HT1080 (cell line): Measurements from ENCODE around the gene DHPS. TPM values are rescaled to one million over a fixed set of nuclear protein-coding genes. Genes with fewer than 3 reads are reported as not detected.
"Not testable (repeated sequence)": the region's sequence is repeated elsewhere in the genome, so short reads cannot be mapped to it uniquely, and the experiment has no call there.

Source experiments
- DNase-seq: peaks from one replicate; pipeline ENCODE4 v3.0.0-alpha.2; 2015; ENCODE audit warnings: low read depth
- total RNA-seq: library from RNA; depleted of rRNA; stranded (reverse); fragments of >200 nt; shearing (Covaris generic); gene quantifications from 2 replicates; pipeline ENCODE4 v1.2.3, GENCODE V29; 2014

Gene DHPS
- total RNA-seq, 1 experiment from 2014 or later, result 103 TPM

GRCh38 chr19:12705654-12706331 lies 24.1 kb upstream of the DHPS start:
- no peak for DNase-seq

DNA sequence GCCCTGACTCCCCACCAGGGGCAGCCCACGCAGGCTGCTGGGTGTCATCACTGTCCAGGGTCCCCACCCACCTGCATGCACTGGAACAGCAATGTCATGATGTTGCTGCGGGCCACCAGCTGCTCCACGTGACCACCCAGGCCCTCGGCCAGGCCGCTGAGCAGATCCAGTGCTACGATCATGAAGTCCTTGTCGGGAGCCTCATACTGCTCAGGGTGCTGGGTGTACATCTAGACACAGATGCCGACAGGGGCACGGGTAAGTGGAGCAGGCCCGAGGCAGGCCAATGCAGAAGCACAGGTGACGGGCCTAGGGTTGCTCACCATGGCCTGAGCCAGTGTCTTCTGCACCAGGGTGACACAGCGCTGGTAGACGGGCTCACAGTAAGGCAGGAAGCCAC lies 23.5 kb upstream of the DHPS start:
- DNase-seq, result no peak

GRCh38 chr19:12703046-12703445 lies 21.4 kb upstream of the DHPS start:
- DNase-seq, result peak; percentile 38

GRCh38 chr19:12701596-12702282 lies 20.1 kb upstream of the DHPS start:
- no peak for DNase-seq

DNA sequence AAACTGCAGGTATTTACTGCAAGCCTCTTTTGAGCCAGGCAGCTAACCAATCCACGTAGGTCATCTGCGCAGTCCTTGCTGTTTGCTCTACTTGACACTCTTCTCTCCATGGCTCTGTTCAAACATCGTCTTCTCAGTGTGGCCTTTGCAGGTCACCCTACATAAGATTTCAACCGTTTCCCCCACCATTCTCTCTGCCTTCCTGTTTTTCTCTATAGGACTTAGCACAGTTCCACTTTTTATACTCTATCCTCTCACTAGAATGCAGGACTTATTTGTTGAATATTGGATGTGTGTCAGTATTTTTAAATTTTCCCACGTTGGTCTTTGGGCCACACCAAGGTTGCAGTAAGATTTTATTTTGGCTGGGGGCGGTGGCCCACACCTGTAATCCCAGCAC lies 16.5 kb upstream of the DHPS start:
- DNase-seq, result no peak

- not testable (repeated sequence) for DNase-seq
Observed at GRCh38 chr19:12697425-12697824, 15.7 kb upstream of the DHPS start.

GRCh38 chr19:12696366-12697335 lies 15.0 kb upstream of the DHPS start, which contains the start of gene FBXW9:
Gene FBXW9 (minus strand): TSS chr19:12696631. CDS start chr19:12696581, 50 bp downstream.
- peak; percentile 88 for DNase-seq

DNA sequence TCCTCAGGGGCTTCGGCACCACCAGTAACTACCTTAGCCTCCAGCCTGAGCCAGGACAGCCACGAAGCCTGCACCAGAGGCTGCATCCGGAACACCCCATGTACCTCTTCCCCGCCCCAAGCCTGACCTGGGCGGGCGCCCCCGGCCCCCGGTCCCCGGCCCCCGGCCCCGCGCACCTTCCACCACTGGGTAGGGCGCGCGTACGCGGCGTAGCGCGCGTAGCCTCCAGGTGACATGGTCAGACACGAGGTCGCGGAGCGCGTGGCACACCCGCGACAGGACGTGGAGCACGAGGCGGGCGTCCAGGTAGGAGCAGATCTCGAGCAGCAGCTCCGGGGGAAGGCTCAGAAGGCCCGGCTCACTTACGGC lies 14.3 kb upstream of the DHPS start:
- no peak for DNase-seq

DNA sequence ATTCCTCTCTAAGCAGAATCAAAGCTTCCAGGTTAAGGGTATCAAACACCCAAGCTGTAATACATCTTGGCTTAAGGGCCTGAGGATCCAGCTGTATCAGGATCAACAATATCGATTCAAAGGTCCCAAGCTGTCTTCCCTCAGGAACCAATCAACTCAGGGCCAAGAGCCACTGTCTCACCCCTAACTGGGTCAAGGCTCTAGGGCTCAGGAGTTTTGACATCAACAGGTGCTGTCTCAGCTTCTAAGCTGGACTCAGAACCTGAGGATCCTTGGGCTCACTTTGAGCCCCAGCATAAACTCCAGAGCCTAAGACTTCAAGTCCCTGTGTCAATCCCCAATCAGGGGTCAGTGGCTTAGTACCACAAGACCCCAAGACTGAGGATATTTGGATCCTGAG lies 13.8 kb upstream of the DHPS start:
- no peak for DNase-seq

DNA sequence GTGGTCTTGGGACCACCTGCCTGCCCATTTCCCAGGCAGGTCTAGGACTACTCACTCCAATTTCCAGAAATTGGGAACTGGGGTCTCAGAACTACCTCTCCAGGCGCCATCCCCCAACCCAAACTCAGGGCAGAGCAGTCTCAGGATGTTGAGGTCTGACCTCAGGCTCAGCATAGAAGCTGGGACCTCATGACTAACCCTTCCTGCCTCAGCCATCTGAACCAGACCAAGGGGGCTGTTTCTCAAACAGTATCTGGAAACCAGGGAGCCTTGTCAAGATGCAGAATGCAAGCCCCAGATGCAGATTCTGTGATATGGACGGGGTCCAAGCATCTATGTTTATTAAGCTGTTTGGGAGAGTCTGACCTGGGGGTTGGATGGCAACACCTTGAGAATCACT lies 13.4 kb upstream of the DHPS start:
- peak; percentile 50 for DNase-seq

DNA sequence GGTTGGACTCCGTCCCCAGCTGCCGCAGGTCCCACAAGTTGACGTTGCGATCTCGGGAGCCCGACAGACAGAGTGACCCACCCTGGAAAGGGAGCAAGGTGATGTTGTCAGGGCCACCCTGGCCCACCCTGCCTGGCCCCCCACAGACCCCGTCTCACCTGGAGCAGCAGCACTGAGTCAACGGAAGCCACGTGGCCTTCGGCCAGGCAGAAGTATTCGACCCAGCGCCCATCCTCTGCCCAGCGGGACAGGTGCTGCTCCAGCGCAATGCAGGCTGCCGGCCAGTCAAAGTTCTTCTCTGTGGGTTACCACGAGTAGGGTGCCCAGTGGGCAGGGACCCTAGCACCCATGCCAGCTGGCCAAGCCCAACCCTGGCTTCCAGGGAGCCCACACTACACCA lies 13.0 kb upstream of the DHPS start:
- DNase-seq, result no peak

- no peak for DNase-seq
Observed at GRCh38 chr19:12692960-12693359, 11.3 kb upstream of the DHPS start.

DNA sequence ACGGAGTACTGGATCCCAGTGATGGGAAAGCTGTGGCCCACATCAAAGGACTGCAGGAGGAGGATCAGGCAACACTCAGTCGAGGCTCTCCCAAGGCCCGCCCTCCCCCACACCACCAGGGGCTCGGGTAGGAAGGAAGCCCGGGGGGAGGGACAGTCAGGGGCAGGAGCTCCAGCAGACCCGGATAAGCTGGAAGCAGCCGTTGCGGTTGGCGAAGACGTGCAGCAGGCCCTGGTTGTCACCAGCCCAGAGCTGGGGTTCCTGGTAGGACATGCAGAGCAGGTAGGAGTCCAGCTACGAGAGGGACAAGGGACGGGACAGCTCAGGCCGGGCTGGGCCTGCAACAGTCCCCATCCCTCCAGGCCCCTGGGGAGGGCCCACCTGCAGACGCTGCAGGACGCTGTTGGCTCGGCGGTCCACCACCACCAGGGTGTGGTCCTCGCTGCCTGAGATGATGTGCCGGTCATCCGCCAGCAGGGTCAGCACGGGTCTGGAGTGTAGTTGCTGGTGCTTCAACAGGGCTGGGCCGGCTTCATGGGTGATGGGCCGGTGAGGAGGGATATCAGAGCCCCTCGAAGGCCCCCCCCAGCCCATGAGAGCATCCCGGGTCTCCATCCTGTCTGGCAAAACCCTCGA lies 8.0 kb upstream of the DHPS start:
- no peak for DNase-seq

- DNase-seq, result no peak
Observed at GRCh38 chr19:12689012-12689411, 7.3 kb upstream of the DHPS start.

DNA sequence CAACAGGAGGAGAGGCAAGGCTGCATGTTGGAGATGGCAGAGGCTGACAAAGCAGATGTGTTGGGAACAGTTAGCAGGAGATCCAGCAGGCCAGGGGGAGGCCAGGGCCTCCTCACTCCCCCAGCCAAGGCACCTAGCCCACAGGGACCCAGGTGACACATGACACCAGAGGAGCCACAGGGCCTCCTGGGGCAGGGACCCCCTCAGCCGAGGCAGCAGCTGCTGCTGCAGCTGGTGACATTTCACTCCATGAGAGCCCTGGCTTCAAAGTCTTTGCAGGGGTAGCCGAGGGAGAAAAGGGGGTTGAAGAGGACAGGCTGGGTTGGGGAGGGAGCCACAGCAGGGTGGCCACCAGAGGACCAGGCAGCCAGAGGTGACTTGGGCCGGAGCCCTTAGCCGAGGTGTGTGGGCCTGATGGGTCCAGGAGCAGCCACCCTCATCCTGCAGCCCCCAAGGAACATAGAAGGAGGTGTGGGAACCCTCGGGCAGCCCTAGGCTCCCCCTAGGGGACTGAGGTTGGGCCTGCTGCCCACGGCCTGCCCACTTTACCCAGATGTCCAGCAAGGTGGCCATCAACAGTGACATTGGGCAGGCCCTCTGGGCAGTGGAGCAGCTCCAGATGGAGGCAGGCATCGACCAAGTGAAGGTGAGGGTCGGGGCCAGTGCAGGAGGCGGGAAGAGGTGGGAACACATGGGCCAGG lies 6.0 kb upstream of the DHPS start, which contains the start of gene GNG14:
Gene GNG14 (plus strand): TSS at position 503 of the 701 bp plus-strand sequence. CDS start 51 bp downstream, at position 554.
- DNase-seq, result no peak

DNA sequence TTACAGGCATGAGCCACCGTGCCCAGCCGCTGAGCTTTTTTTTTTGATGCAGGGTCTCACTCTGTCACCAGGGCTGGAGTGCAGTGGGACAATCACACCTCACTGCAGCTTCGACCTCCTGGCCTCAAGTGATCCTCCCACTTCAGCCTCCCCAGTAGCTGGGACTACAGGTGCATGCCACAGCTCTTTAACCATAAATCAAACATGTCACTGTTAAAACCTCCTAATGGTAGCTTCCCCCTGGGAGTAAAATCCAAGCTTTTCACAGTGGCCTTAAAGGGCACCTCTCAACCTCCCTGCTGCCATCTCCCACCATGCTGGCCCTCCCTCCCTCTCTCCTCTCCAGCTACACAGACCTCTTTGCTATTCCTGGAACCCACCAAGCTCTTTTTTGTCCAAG lies 4.2 kb upstream of the DHPS start:
- DNase-seq, result no peak

- DNase-seq, result no peak
Observed at GRCh38 chr19:12680034-12680433, 1.6 kb downstream of the DHPS start.

GRCh38 chr19:12678039-12678438 lies 3.6 kb downstream of the DHPS start:
- not testable (repeated sequence) for DNase-seq

DNA sequence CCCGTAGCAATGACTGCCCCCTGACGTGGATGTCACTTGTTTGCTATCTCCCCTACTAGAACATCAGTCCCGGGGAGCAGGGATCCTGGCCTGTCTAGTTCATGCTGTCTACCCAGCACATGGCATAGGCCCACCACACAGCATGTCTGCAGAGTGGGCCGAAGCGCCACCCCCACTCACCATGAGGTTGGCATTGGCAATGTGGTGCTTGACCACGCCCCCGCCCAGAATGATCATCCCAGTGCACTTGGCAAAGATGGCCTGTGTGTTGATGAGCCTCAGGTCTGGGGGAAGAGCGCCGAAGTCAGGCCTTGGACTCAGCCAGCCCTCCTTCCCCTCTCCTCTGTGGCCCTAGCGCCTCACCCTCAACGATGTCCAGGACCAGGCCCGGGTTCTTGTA lies 4.8 kb downstream of the DHPS start:
- DNase-seq, result no peak

- peak; percentile 68 for DNase-seq
Observed at GRCh38 chr19:12676384-12676792, 5.3 kb downstream of the DHPS start.

GRCh38 chr19:12675940-12676339 lies 5.7 kb downstream of the DHPS start:
- no peak for DNase-seq
